ENCODE data around the gene AQP6.

- TF ChIP-seq CTCF (IDR thresholded peaks at IDR 0.05) (no peak), POLR2A (IDR thresholded peaks at IDR 0.05) (no peak)
These were observed 649 bp downstream of the AQP6 start for GRCh38 chr12:49973361-49973830.

Measured in right lobe of liver (tissue), 4 donors.